Inferior parietal cortex (tissue), 1 donor: ENCODE measurements around the gene EP400.
"Not testable (repeated sequence)": the region's sequence is repeated elsewhere in the genome, so short reads cannot be mapped to it uniquely, and the experiment has no call there.

Experiments used
- DNase-seq: peaks from one replicate; pipeline ENCODE4 v3.0.0-alpha.2; 2016; ENCODE audit errors: extremely low spot score

The EP400 gene

GRCh38 chr12:131950182-131950913, 606 bp downstream of the EP400 start:
- no peak for DNase-seq

- DNase-seq: not testable (repeated sequence)
Measured at GRCh38 chr12:131953810-131954209, 4.1 kb downstream of the EP400 start.

GRCh38 chr12:131954460-131954859, 4.7 kb downstream of the EP400 start:
- DNase-seq: not testable (repeated sequence)

GRCh38 chr12:131959116-131959515, 9.4 kb downstream of the EP400 start:
- DNase-seq: no peak

- DNase-seq: no peak
Measured at GRCh38 chr12:131959641-131960589, 10.2 kb downstream of the EP400 start.

GRCh38 chr12:131960590-131961325, 11.0 kb downstream of the EP400 start:
- not testable (repeated sequence) for DNase-seq

- not testable (repeated sequence) for DNase-seq
Measured at GRCh38 chr12:131961328-131961727, 11.6 kb downstream of the EP400 start.

- no peak for DNase-seq
Measured at GRCh38 chr12:131962069-131962468, 12.3 kb downstream of the EP400 start.

- no peak for DNase-seq
Measured at GRCh38 chr12:131963381-131963780, 13.6 kb downstream of the EP400 start.

- no peak for DNase-seq
Measured at GRCh38 chr12:131965073-131965472, 15.3 kb downstream of the EP400 start.

GRCh38 chr12:131971226-131971625, 21.5 kb downstream of the EP400 start:
- no peak for DNase-seq

- no peak for DNase-seq
Measured at GRCh38 chr12:131975228-131975627, 25.5 kb downstream of the EP400 start.

GRCh38 chr12:131979606-131980005, 29.9 kb downstream of the EP400 start:
- DNase-seq: no peak

- DNase-seq: no peak
Measured at GRCh38 chr12:131980263-131980662, 30.5 kb downstream of the EP400 start.

GRCh38 chr12:131981388-131981787, 31.6 kb downstream of the EP400 start:
- DNase-seq: no peak

- DNase-seq: no peak
Measured at GRCh38 chr12:131982041-131982440, 32.3 kb downstream of the EP400 start.

- DNase-seq: no peak
Measured at GRCh38 chr12:131983026-131983425, 33.3 kb downstream of the EP400 start.

- no peak for DNase-seq
Measured at GRCh38 chr12:131983554-131983953, 33.8 kb downstream of the EP400 start.

GRCh38 chr12:131984334-131984733, 34.6 kb downstream of the EP400 start:
- DNase-seq: no peak

GRCh38 chr12:131985510-131985875, 35.8 kb downstream of the EP400 start:
- not testable (repeated sequence) for DNase-seq

- no peak for DNase-seq
Measured at GRCh38 chr12:131986361-131986760, 36.6 kb downstream of the EP400 start.

GRCh38 chr12:131986910-131987309, 37.2 kb downstream of the EP400 start:
- no peak for DNase-seq
